ENCODE measurements around the gene KCNK2. TPM values are rescaled to one million over a fixed set of nuclear protein-coding genes. Genes with fewer than 3 reads are reported as not detected.

Gene KCNK2
- total RNA-seq, 1 experiment from 2014 or later = 5.7 TPM

- Mint-ChIP-seq H3K27me3 (ENCODE audit: insufficient read depth, unreplicated experiment) (no peaks in the 10 kb centered on the region), H3K36me3 (ENCODE audit: insufficient read depth, unreplicated experiment) (peaks cover 7% of the 10 kb centered on the region), H3K4me3 (ENCODE audit: unreplicated experiment) (peak overlapping the region; percentile 45), H3K27ac (ENCODE audit: low read depth, unreplicated experiment) (peak overlapping the region; percentile 91), H3K4me1 (ENCODE audit: insufficient read depth, unreplicated experiment) (peaks cover 51% of the 10 kb centered on the region), H3K9me3 (ENCODE audit: unreplicated experiment) (peaks cover 7% of the 10 kb centered on the region)
- no peak for DNase-seq (ENCODE audit: unreplicated experiment)
- ChIA-PET CTCF (interaction anchor here (0.6 to 1.6 kb wide), 5 partner anchors 30 to 454 kb away, joined by 3 to 9 read pairs (median 3); no protein-coding TSS in a partner anchor), POLR2A (interaction anchor here (0.7 to 4.9 kb wide), 21 partner anchors 10 to 514 kb away, joined by 3 to 54 read pairs (median 4); no protein-coding TSS in a partner anchor)
- TSS peak; percentile 45 for BruUV-seq (replicated peaks)
- intact Hi-C loops (cut with micrococcal nuclease) = loop anchor here (1.0 to 5.0 kb wide), 2 partner anchors 30 to 211 kb away; no protein-coding TSS in a partner anchor
- TF ChIP-seq CTCF (IDR thresholded peaks at IDR 0.05; ENCODE audit: unreplicated experiment) = no peak
Observed at GRCh38 chr1:215113776-215114153, 31.2 kb downstream of the KCNK2 start.

GRCh38 chr1:215114154-215114933 lies 31.8 kb downstream of the KCNK2 start:
- ChIA-PET CTCF (interaction anchor here (0.5 to 1.2 kb wide), 8 partner anchors 18 to 454 kb away, joined by 3 to 5 read pairs (median 3); no protein-coding TSS in a partner anchor), POLR2A (interaction anchor here (0.7 to 4.9 kb wide), 23 partner anchors 10 to 541 kb away, joined by 3 to 54 read pairs (median 3); no protein-coding TSS in a partner anchor)
- peaks cover 7% of the 10 kb centered on the region for H3K9me3 Mint-ChIP-seq (ENCODE audit: unreplicated experiment)
- intact Hi-C loops (cut with micrococcal nuclease) = loop anchor here (1.0 to 5.0 kb wide), 2 partner anchors 31 to 212 kb away; no protein-coding TSS in a partner anchor
- peak; percentile 100 for DNase-seq (ENCODE audit: unreplicated experiment)
- no TSS peak for BruUV-seq (replicated peaks)
- H3K4me3 Mint-ChIP-seq (ENCODE audit: unreplicated experiment) = peak overlapping the region; percentile 45
- H3K27me3 Mint-ChIP-seq (ENCODE audit: insufficient read depth, unreplicated experiment) = no peaks in the 10 kb centered on the region
- peaks cover 56% of the 10 kb centered on the region for H3K4me1 Mint-ChIP-seq (ENCODE audit: insufficient read depth, unreplicated experiment)
- peaks cover 7% of the 10 kb centered on the region for H3K36me3 Mint-ChIP-seq (ENCODE audit: insufficient read depth, unreplicated experiment)
- peak overlapping the region; percentile 91 for H3K27ac Mint-ChIP-seq (ENCODE audit: low read depth, unreplicated experiment)
- TF ChIP-seq CTCF (IDR thresholded peaks at IDR 0.05; ENCODE audit: unreplicated experiment) = no peak

GRCh38 chr1:215115760-215116159 lies 33.2 kb downstream of the KCNK2 start:
- POLR2A ChIA-PET = interaction anchor here (0.6 to 1.5 kb wide), 8 partner anchors 12 to 534 kb away, joined by 3 to 18 read pairs (median 3); no protein-coding TSS in a partner anchor
- CTCF ChIA-PET = interaction anchor here (0.7 to 1.2 kb wide), 8 partner anchors 14 to 456 kb away, joined by 3 to 7 read pairs (median 4); no protein-coding TSS in a partner anchor
- TF ChIP-seq CTCF (IDR thresholded peaks at IDR 0.05; ENCODE audit: unreplicated experiment) = no peak
- DNase-seq (ENCODE audit: unreplicated experiment) = no peak
- H3K4me1 Mint-ChIP-seq (ENCODE audit: insufficient read depth, unreplicated experiment) = peaks cover 70% of the 10 kb centered on the region
- intact Hi-C loops (cut with micrococcal nuclease) = no loop called here
- no peaks in the 10 kb centered on the region for H3K27me3 Mint-ChIP-seq (ENCODE audit: insufficient read depth, unreplicated experiment)
- no peak overlapping the region for H3K4me3 Mint-ChIP-seq (ENCODE audit: unreplicated experiment)
- peaks cover 7% of the 10 kb centered on the region for H3K9me3 Mint-ChIP-seq (ENCODE audit: unreplicated experiment)
- H3K27ac Mint-ChIP-seq (ENCODE audit: low read depth, unreplicated experiment) = peak overlapping the region; percentile 91
- H3K36me3 Mint-ChIP-seq (ENCODE audit: insufficient read depth, unreplicated experiment) = peaks cover 7% of the 10 kb centered on the region
- no TSS peak for BruUV-seq (replicated peaks)

GRCh38 chr1:215118081-215118480 lies 35.5 kb downstream of the KCNK2 start:
- Mint-ChIP-seq H3K27ac (ENCODE audit: low read depth, unreplicated experiment) (peak overlapping the region; percentile 97), H3K36me3 (ENCODE audit: insufficient read depth, unreplicated experiment) (peaks cover 7% of the 10 kb centered on the region), H3K27me3 (ENCODE audit: insufficient read depth, unreplicated experiment) (no peaks in the 10 kb centered on the region), H3K4me3 (ENCODE audit: unreplicated experiment) (no peak overlapping the region), H3K4me1 (ENCODE audit: insufficient read depth, unreplicated experiment) (peaks cover 63% of the 10 kb centered on the region), H3K9me3 (ENCODE audit: unreplicated experiment) (peaks cover 7% of the 10 kb centered on the region)
- no peak for DNase-seq (ENCODE audit: unreplicated experiment)
- POLR2A ChIA-PET = interaction anchor here (2.4 to 4.1 kb wide), 4 partner anchors 11 to 449 kb away, joined by 12 to 46 read pairs (median 18); partner anchors contain the start of gene KCTD3
- TF ChIP-seq CTCF (IDR thresholded peaks at IDR 0.05; ENCODE audit: unreplicated experiment) = no peak
- BruUV-seq (replicated peaks) = no TSS peak
- intact Hi-C loops (cut with micrococcal nuclease) = no loop called here
- CTCF ChIA-PET = interaction anchor here (0.6 to 0.7 kb wide), 2 partner anchors 91 to 95 kb away, joined by 3 read pairs; no protein-coding TSS in a partner anchor
